C4-2B (cell line): ENCODE results near the gene RNASE7.

ENCODE experiments used
- H3K27ac ChIP-seq: fragments of 450-650 bp; 2 replicates; pipeline ENCODE4 v1.5.1; 2017
- ZFX ChIP-seq: fragments of 450-650 bp; IDR thresholded peaks from 2 replicates; pipeline ENCODE4 v1.6.1; 2017
- TF ChIP-seq, protein P1 (sequence below): fragments of 450-650 bp; conservative IDR thresholded peaks from 2 replicates; pipeline ENCODE4 v1.5.1; 2017; ENCODE audit warnings: mild to moderate bottlenecking

Gene RNASE7

DNA sequence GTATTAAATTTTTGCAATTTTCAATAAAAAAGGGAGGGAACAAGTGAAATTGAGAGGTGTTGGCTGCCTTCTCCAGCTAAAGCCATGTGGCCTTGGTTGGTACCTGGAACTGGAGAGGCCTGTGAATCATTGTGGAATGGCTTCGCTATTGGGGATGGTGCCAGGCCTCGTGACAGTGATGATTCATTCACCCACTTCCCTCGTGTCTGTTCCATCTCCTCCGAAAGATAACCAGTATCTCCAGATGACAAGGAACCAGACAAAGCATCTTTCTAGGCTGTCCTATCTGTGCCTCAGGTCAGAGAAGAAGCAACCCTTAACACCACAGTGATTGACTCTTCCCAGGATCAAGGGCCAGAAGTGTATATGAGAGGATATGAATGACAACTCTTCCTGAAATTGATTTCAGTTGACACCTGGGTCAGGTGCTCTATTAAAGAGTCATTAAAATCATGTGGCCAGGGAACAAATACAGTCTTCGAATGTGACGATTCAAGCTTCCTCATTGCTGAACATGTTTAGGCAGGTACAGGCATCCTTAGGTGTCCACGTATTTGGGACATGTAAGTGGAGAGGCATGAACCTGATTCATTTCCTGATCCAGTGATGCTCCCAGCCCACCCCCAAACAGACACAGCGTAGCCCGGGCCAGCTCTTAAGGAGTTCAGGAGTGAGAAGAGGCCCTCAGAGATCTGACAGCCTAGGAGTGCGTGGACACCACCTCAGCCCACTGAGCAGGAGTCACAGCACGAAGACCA is at the start of gene RNASE7:
TSS of gene RNASE7 (plus strand) at position 687 of the 758 bp plus-strand sequence. CDS start 631 bp downstream, outside the sequence.
- H3K27ac ChIP-seq, result peak within 1 kb of the TSS; percentile 27; the same call in 1 of the 2 replicates
- TF ChIP-seq, protein P1, sequence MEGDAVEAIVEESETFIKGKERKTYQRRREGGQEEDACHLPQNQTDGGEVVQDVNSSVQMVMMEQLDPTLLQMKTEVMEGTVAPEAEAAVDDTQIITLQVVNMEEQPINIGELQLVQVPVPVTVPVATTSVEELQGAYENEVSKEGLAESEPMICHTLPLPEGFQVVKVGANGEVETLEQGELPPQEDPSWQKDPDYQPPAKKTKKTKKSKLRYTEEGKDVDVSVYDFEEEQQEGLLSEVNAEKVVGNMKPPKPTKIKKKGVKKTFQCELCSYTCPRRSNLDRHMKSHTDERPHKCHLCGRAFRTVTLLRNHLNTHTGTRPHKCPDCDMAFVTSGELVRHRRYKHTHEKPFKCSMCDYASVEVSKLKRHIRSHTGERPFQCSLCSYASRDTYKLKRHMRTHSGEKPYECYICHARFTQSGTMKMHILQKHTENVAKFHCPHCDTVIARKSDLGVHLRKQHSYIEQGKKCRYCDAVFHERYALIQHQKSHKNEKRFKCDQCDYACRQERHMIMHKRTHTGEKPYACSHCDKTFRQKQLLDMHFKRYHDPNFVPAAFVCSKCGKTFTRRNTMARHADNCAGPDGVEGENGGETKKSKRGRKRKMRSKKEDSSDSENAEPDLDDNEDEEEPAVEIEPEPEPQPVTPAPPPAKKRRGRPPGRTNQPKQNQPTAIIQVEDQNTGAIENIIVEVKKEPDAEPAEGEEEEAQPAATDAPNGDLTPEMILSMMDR, result no peak
- TF ChIP-seq ZFX, result no peak

DNA sequence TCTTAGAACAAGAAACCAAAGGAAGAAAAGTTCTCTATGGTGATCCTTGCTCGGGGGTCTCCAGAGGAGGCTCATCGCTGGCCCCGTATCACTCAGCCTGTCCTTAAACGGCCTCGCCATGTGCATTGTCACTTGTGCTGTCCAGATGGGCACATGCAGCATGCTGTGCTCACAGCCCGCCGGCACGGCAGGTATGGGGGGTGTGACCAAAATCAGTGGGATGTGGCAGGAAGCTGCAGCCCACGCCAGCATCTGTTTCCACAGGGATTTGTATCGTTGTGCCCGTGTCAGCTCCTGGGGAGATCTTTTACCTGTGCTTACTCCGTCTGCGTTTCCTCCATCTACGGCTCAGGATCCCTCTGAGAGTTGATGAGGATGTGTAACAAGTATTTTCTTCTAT is 45.6 kb upstream of the RNASE7 start:
- no peak for TF ChIP-seq ZFX

GRCh38 chr14:20997115-20997514 is 45.0 kb upstream of the RNASE7 start:
- no peak overlapping the region for H3K27ac ChIP-seq
- TF ChIP-seq, protein P1, result no peak
- no peak for TF ChIP-seq ZFX

More for the DNA sequence above, 45.6 kb upstream of the RNASE7 start:
- no peak overlapping the region for H3K27ac ChIP-seq

DNA sequence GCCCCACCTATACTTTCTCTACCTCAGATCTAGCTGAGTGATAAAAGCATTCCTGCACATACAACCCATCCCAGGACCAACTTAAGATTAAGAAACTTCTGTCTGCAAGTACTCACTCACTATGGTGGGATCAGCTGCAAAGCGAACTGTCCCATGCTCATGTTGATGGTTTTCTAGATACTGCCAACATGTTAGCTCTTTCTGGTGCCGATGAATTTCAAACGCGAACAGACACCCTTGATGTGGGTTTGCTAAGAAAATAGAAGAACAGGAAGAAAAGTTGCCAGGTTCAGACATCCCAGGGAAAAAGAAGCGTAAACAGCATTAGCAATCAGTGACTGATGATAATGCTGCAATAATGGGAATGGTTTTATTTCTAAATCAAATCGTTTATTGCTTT is 44.6 kb upstream of the RNASE7 start:
- TF ChIP-seq, protein P1, result no peak
- no peak for TF ChIP-seq ZFX
- H3K27ac ChIP-seq, result no peak overlapping the region

- no peak for TF ChIP-seq ZFX
- TF ChIP-seq, protein P1, result no peak
- H3K27ac ChIP-seq, result no peak overlapping the region
Measured at GRCh38 chr14:20998139-20998538, 44.0 kb upstream of the RNASE7 start.

DNA sequence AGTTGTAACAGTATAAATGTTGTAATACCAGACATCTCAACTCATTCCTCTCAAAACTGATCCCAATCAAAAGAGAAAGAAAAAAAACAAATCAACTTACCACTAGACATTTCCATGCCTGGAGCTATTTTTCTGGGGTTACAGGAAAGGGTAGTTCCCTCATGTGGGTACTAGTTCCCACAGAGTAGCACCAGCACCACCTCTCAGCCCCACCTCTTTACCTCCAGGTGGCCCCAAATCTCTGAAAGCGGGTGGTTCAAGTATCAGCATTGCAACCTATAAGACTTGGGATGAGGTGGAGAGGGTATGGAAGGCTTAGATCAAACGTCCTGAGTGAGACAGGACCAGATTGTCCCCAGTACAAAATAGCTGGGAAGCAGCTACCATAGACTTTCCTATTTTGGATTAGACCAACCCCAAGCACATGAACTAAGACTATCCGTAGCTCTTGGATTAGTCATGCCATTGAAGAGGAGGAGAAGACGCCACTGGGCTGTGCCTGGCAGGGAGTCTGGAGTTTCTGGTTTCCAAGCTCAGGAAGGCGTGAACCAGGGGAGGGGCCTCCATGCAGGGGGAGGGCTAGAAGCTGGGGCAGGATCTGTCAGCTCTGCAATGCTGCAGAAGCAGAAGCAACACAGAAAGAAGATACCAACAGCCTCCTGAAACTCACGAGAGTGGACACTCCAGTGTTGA is 43.3 kb upstream of the RNASE7 start, which contains the start of gene SLC39A2:
TSS of gene SLC39A2 (plus strand) at position 620 of the 693 bp plus-strand sequence. CDS start 154 bp downstream, outside the sequence.
- no peak within 1 kb of the TSS; the same call in 1 of the 2 replicates for H3K27ac ChIP-seq
- TF ChIP-seq, protein P1, result no peak

- TF ChIP-seq, protein P1, result no peak
- TF ChIP-seq ZFX, result no peak
Measured at GRCh38 chr14:20999591-20999990, 42.6 kb upstream of the RNASE7 start.

More at GRCh38 chr14:20999591-20999990, 42.6 kb upstream of the RNASE7 start:
- no peak overlapping the region for H3K27ac ChIP-seq
